Activated CD4-positive, alpha-beta memory T cell treated with anti-CD3 and anti-CD28 coated beads for 36 hours (primary cell): ENCODE results near the gene MON1B. TPM values are rescaled to one million over a fixed set of nuclear protein-coding genes. Genes with fewer than 3 reads are reported as not detected.

Source experiments
- total RNA-seq, 2 experiments: library from RNA; stranded (reverse); gene quantifications; one replicate each; pipeline ENCODE4 v1.2.3, GENCODE V29; 2021

The MON1B gene
- total RNA-seq, 2 experiments from 2014 or later: 63.7 to 70.2 TPM

Other genes with a start within 250 kb of the MON1B start
- 1 to 10 TPM; 3.9 to 5.0 TPM for gene SYCE1L, start 8.2 kb downstream of the MON1B start, total RNA-seq
- gene ADAMTS18, start 243.8 kb downstream of the MON1B start, total RNA-seq: not detected